H1 (cell line): Measurements from ENCODE around the gene ESRRB. TPM values are rescaled to one million over a fixed set of nuclear protein-coding genes. Genes with fewer than 3 reads are reported as not detected.

Source experiments
- KDM1A ChIP-seq: fragments of 200-600, 300-600 bp; sonication (generic); IDR thresholded peaks from 2 replicates; pipeline ENCODE4 v1.7.1; 2016; ENCODE audit warnings: mild to moderate bottlenecking, low read length, borderline replicate concordance
- RXRA ChIP-seq: IDR thresholded peaks from 2 replicates; pipeline ENCODE4 v1.6.1; 2011; ENCODE audit warnings: low read depth, mild to moderate bottlenecking, low read length, moderate library complexity; ENCODE audit not compliant: insufficient read depth
- polyA plus RNA-seq, 7 experiments: library from polyadenylated mRNA; depleted of rRNA in 3 of 7; stranded (reverse) in 5 of 7; unstranded in 2 of 7; fragments of >200 nt in 5 of 7; fragments of 200-250 nt in 2 of 7; gene quantifications; 1 replicate in 5 of 7; 2 replicates in 1 of 7; 4 replicates in 1 of 7; pipeline versions ENCODE4 v1.2.1 to v1.2.3, GENCODE V29; 2011 to 2013; ENCODE audit warnings: missing spikeins in 2 of 7, mixed read lengths in 2 of 7
- total RNA-seq: library from RNA; stranded (reverse); fragmentation: NEBNext Ultra II Directional; extraction: Animal tissue kit (Norgen Biotek cat#: 25700); gene quantifications from 2 replicates; pipeline ENCODE4 v1.2.1, GENCODE V29; 2021
- TF ChIP-seq, protein P1 (sequence below), 3 experiments: IDR thresholded peaks; 1 replicate in 2 of 3; 2 replicates in 1 of 3; pipeline versions ENCODE4 v1.5.1 to v1.6.1; 2011; ENCODE audit warnings: low read length in 3 of 3, mild to moderate bottlenecking in 3 of 3, inconsistent platforms in 2 of 3, low read depth in 1 of 3, moderate library complexity in 1 of 3; ENCODE audit not compliant: insufficient read depth in 1 of 3; ENCODE audit errors: control extremely low read depth in 1 of 3

ESRRB gene
- total and polyA plus RNA-seq, 2 of the 8 experiments (the other 6 are each of a cell fraction or from before 2014, with no cell fraction given): 0.29 to 0.45 TPM

DNA sequence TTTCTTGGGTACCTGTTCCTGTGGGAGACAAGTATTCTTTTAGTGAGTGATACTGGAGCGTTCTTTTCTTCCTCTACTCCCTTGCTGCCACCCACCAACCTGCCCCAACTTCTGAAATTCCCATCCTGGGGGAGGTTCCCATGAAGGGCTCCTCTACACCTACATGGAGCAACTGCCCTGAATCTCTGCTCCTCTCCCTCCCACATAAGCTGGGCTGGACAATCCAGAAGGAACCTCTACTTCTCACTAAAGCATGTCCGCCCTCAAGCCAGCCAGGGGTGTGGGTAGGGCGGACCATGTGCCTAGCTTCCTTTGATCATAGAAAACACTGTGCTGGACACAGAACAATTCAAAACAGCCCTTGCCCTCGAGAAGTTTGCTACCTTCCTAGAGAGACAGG, 25.9 kb upstream of the ESRRB start (continued):
- no peak for TF ChIP-seq RXRA
- TF ChIP-seq, protein P1, sequence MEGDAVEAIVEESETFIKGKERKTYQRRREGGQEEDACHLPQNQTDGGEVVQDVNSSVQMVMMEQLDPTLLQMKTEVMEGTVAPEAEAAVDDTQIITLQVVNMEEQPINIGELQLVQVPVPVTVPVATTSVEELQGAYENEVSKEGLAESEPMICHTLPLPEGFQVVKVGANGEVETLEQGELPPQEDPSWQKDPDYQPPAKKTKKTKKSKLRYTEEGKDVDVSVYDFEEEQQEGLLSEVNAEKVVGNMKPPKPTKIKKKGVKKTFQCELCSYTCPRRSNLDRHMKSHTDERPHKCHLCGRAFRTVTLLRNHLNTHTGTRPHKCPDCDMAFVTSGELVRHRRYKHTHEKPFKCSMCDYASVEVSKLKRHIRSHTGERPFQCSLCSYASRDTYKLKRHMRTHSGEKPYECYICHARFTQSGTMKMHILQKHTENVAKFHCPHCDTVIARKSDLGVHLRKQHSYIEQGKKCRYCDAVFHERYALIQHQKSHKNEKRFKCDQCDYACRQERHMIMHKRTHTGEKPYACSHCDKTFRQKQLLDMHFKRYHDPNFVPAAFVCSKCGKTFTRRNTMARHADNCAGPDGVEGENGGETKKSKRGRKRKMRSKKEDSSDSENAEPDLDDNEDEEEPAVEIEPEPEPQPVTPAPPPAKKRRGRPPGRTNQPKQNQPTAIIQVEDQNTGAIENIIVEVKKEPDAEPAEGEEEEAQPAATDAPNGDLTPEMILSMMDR (IDR thresholded peaks at IDR 0.05; ENCODE audit: control extremely low read depth in 1 of 3, insufficient read depth in 1 of 3, low read depth in 1 of 3, low read length in 3 of 3): no peak
- TF ChIP-seq KDM1A: no peak
